GM18498 (cell line): ENCODE results near the gene TMPRSS6.
A peak's percentile ranks its signal among the peaks of the same experiment; 100 is the strongest.

ENCODE experiments used
- ATAC-seq: cut with Tn5 transposase; IDR thresholded peaks from one replicate; pipeline ENCODE4 v1.9.1; 2021; ENCODE audit warnings: mild to moderate bottlenecking, moderate library complexity; ENCODE audit not compliant: unreplicated experiment

The TMPRSS6 gene

DNA sequence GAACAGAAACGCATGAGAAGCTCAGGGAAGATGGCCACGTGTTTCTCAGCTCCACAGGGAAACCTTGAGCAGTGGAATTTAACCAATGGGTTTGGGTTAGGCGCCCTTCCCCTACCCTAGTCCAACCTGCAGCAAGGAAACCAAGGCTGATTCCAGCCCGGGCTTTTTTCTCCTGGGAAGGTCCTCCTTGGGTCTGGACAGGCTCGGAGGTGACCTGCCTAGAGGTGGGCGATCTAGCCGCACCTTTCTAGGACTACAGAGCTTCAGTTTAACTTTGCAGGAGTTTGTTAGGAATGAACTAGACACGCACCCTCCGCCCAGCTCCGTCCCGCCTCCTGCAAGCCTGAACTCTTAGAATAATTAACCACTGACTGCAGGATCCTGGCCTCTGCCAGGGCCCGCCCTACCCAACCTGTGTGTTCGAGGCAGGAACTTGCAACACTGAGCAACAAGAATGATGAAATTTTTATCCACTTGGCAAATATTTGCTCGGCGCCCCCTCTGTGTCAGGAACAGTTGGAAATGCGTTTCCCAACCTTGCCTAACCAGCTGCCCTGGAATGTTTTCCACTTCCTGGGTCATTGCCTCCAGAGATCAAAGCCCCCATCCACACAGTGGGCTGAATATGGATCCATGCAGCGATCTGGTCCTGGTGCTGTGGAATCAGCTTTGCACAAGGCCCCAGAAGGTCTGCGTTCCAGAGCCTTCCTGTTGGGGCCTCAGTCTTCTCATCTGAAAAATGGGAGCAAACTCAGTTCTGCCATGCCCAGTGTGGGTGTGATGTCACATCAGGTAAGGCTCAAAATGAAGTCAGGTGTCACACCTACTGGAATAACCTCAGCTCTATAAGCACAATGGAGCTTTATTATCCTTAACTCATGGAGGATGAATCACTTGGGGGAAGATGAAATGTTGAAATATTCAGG, 76.7 kb downstream of the TMPRSS6 start:
- ATAC-seq = no peak

DNA sequence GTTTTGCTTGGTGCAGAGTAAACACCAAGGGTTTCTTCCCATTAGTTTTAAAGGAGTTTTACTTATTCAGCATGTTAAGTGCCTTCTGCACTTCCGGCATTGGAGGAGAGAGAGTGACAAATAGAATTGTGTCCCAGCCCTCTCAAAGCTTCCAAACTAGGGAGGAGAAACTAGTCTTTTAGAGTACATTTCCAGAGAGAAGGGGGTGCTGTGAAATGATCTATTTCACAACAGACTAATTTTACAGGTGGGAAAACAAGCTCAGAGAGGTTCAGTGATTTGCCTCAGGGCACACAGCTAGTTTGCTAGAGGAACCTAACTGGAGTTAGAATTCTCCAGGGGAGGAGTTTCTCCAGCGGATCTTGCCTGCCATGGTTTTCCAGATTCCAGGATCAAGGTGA, 77.4 kb downstream of the TMPRSS6 start:
- ATAC-seq = no peak

DNA sequence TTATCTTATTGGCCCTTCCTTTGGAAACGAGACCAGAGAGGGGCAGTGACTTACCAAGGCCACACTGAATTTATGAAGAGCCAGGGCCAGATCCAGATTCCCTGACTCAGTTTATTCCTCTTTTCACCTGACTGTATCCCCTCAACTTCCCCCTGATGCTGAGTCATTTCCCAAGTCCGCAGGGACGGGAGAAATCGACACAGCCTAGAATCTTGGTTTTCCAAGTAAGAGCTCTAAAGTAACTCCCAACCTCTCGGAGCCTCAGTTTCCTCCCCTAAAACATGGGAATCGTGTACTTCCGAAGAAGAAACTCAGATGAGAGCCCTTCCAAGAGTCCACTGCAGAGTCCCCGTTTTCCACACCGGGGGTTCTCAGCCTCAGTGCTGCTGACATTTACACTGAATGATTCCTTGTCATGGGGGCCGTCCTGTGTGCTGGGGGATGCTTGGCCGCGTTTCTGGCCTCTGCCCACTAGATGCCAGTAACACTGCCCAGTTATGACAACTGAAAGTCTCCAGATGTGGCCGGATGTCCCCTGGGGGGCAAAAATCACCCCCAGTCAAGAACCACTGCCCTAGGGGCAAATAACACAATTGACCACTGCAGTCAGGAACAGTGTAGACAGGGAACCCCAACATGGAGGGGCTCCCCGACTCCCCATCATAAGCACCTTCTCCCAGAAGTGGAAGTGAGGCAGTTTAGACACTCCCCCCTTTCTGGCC, 78.8 kb downstream of the TMPRSS6 start:
- ATAC-seq = no peak

DNA sequence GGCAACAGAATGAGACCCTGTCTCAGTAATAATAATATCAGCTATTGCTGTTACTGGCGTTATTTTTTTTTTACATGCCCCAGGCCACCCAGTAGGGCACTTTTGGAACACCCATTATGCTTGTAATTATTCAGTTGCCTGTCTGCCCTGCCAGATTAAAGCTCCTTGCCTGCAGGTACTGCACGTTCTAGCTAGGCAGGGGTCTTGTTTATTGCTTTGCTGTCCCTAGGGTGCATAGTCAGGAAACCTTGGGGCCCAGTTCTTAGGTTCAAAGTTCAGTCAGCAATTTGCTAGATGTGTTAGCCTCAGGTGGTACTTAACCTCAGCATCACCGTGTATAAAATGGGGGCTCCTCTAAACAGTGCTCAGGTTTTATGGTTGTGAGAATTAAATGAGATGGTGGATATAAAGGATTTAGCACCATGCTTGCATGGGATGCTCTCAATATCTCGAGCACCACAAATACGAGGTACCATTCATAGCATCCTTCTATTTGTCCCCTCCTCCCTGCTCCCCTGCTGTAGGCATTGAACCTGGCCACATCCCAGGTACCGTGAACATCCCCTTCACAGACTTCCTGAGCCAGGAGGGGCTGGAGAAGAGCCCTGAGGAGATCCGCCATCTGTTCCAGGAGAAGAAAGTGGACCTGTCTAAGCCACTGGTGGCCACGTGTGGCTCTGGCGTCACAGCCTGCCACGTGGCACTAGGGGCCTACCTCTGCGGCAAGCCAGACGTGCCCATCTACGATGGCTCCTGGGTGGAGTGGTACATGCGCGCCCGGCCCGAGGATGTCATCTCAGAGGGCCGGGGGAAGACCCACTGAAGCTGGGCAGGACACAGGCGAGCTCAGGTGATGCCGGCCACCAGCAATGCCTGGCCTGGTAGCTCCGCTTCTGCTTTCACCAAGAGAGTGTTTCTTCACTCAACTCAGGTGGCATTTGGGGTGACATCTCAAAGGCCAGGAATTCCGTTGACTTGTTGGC, 80.5 kb downstream of the TMPRSS6 start:
- no peak for ATAC-seq

DNA sequence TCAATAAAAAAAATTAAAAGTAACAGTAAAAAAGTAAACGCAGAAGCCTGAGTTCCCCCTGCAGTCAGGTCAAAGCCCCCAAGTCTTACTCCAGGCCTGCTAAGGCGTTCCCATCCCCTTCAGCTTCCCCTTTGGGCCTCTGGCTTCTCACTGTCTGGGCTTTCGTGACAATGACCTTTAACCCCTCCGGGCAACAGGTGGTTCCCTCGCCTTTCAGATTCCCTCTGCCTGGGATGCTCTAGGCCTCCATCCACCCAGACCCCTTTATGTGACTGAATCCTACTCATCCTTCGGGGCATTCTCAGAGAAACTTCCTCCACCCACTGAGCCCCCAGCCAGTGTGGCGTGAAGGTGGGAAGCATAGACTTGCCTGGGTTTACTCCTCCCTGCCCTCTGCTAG, 82.0 kb downstream of the TMPRSS6 start:
- no peak for ATAC-seq

DNA sequence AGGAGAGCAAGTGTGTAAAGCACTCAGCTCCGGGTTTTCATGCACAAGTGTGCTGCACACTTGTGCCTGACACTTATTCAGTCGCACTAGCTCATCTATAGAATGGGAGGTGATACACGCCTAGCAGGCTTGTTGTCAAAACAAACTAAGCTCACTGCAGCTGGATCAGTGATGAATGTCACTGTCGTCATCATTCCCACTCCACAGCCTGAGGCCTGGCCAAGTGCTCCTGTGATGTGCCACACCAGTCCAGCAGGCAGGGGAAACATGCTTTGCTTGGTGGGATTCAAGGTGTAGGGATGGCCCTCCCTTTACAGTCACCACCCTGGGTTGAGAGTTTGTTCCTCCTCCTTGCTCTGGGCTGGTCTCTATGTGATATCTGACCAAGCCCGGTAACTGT, 83.2 kb downstream of the TMPRSS6 start:
- ATAC-seq = no peak

DNA sequence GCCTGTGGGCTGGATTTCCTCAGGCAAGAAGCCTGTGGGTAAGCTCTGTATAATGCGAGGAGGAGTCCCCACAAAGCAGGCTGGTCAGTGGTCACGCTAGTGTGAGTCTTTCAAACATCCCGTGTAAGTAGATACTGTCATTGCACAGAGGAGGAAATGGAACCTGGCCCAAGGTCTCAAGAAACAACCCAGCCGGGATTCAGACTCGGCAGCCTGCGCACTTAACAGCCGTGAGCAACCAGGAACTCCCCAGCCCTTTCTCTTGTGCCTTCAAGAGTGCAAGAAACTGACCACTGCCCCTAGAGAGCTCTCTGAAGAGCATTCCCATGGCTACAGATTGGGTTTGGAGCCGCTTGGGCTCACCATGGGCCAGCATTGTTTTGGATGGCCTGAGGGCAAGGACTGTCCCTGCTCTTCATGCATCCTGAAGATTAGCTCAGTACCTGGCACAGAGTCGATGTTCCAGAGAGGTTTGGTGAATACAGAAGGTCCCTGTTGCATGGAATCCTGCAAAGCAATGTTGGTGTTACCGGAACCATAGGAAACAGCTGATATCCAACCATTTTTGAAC, 83.9 kb downstream of the TMPRSS6 start:
- no peak for ATAC-seq

DNA sequence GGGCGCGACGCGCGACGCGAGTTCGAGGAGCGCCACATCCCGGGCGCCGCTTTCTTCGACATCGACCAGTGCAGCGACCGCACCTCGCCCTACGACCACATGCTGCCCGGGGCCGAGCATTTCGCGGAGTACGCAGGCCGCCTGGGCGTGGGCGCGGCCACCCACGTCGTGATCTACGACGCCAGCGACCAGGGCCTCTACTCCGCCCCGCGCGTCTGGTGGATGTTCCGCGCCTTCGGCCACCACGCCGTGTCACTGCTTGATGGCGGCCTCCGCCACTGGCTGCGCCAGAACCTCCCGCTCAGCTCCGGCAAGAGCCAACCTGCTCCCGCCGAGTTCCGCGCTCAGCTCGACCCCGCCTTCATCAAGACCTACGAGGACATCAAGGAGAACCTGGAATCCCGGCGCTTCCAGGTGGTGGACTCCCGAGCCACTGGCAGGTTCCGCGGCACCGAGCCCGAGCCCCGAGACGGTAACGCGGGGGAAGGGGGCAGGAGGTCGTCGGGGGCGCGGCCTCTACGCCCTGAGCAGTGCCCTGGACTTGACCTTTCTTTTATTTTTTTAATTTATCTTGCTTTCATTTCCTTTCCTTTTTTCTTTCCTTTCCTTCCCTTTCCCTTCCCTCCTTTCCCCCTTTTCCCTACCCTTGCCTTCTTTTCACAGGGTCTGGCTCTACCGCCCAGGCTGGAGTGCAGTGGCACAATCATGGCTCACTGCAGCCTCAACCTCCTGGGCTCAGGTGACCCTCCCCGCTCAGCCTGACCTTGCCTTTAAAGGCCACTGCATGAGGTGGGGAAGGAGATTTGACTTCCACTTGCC, 85.0 kb downstream of the TMPRSS6 start:
- no peak for ATAC-seq

DNA sequence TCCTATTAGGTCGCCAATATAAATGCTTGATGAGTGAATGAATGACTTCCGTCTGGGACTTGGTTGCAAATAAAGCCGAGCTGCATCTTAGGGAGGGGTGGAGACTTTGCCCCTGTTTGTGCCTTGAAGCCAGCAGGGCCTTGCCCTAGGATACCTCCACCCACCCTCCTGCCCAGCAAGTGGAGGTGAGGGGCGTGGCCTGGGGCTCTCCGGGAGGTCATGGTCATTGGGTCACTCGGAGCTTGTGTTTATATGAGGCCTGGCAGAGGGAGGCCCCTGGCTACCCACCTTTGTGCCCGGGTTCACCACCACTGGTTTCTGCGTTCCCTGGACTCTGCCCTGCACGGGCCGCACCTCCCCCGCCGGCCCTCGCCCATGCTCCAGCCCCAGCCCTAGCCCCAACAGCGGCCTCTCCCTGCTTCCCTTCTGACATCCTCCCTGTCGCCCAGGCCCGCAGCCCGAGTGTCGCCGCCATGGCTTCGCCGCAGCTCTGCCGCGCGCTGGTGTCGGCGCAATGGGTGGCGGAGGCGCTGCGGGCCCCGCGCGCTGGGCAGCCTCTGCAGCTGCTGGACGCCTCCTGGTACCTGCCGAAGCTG, 85.7 kb downstream of the TMPRSS6 start:
- ATAC-seq = no peak

DNA sequence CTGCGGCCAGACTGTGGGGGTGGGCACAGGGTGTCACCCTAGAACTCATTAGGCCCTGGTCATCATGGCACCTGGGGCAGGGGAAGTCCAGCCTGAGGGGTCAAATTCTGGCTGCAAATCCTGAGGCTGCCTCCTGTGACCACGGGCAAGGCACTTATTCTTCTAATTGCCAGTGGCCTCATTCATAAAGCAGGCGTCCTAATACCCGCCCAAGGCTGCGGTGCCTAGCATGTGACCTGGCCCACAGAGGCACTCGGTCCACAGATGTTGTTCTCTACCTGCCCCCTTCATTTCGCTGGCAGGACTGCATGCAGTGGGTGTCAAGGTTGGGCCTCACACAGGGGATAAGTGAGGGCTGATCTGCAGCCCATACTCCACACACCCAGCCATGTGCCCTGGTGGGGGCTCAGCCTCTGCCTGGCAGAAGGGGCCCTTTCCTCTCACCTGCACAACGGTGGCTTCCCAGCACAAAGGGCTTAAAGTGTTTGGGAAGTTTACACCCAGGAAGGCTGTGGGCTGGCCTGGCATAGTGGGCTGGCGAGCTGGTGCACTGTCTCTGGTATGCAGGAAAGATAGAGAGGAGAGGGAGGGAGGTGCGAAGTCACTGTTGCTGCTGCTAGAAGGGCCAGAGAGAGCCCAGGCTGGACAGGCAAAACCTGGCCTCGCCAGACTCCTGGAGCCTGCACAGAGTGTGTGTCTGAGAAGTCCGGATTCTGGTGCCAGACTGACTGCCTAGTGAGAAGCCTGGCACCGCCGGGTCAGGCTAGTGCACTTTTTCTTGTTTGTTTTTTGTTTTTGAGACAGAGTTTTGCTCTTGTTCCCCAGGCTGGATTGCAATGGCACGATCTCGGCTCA, 86.8 kb downstream of the TMPRSS6 start:
- ATAC-seq = no peak

DNA sequence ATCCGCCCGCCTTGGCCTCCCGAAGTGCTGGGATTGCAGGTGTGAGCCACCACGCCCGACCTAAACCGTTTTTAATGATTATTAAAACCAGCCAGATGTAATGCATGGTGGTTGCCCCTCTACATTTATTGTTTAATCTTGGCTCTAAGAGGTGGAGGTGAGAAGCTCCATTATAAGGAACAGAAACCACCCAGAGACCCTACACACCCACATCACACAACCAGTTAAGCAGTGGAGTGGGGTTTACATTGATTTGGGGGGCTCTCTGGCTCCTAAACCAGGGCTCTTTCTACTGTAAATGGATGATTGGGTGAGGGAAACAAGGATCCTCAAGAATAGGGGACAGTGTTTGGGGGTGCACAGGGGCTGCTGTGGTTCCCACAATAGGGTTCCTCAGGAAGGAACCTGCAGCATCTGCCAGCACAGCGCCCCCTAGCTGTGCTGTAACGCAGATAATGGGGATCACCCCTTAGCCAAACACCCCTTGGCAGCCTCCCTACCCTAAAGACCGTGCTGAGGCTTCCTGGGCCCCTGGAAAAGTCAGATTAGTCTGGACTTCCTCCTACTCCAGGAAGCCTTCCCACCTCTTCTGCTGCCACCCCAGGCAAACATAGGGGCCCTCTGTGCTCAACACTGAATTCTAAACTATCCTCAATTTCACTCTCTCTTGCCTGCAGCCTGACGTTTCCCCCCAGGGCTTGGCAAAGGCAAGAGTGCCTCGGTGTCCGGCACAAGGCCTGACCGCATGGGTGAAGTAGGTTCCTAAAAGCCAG, 87.6 kb downstream of the TMPRSS6 start:
- no peak for ATAC-seq

DNA sequence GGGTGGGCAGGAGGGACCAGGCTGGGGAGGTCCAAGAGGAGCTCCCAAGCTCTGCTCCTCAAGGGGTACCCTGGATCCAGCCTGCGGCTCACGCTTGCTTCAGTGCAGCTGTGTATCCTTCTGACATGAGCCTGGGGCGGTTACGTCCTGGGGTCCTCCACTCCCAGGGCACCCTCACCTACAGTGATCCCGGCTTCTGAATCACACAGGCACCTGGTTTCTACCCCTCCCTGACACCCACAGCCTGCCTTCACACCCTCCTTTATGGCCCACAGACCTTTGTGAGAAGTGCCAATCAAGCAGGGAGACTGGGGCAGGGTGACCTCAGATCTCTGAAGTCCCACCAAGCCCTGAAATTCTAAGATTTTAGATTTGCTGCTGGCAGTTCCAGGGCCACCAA, 88.5 kb downstream of the TMPRSS6 start:
- no peak for ATAC-seq

DNA sequence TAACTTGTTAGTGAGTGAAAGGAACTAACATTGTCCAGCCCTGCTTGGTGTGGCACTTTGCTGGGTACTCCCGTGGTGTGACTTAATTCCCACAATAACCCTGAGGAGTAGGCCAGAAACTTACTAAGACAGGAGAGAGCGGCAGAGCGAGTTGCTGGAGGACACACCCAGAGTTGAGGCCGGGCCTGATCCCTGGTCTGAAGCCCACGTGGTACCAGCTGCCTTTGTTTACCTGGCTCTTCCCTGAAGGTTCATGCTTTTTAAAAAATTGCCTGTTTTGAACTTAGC, 89.4 kb downstream of the TMPRSS6 start:
- ATAC-seq = no peak

DNA sequence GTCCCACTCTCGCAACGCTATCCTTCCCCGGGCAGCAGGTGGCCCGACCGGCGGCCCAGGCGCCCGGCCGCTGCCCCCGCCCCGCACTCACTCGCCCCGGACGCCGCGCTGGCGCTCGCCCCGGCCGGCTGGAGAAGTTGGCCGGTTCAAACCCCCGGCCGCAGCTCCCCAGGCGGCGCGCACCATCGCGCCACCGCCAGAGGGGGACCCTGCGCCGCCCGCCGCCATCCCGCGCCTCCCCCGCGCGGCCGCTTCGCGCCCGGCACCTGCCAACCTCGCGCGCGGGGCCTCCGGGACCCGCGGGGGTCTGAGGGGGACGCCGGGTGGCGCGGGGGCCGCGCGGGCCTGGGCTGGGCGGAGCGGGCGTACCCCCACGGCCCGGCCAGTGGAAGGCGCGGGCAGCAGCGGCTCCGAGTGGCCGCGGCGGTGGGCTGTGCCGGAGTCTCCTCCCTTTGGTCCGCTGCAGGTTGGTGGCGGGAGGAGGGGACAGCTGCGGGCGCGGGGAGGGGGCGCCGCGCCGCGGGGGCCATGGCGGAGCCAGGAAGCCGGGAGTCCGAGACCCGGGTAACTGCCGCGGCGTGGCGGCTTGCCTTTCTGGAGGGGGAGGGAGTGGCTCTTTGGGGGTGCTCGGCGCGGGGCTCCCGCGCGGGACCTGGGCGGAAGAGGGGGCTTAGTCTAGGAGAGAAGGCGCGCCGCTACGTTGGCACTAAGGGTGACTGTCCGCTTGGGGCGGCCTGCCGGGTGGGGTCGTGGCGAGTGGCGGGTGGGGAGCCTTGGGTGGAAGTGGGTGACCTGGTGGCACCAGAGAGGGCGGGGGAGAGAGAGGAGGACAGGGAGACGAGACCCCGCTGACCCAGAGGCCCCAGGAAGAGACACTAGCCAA, 90.0 kb downstream of the TMPRSS6 start, which contains the start of the genes MPST and TST:
Gene MPST (plus strand): TSS at position 434 of the 883 bp plus-strand sequence. CDS start 95 bp downstream, at position 529.
Gene TST (minus strand): TSS at position 139 of the 883 bp plus-strand sequence. CDS start 715 bp downstream, outside the sequence.
- peak; percentile 77 for ATAC-seq

DNA sequence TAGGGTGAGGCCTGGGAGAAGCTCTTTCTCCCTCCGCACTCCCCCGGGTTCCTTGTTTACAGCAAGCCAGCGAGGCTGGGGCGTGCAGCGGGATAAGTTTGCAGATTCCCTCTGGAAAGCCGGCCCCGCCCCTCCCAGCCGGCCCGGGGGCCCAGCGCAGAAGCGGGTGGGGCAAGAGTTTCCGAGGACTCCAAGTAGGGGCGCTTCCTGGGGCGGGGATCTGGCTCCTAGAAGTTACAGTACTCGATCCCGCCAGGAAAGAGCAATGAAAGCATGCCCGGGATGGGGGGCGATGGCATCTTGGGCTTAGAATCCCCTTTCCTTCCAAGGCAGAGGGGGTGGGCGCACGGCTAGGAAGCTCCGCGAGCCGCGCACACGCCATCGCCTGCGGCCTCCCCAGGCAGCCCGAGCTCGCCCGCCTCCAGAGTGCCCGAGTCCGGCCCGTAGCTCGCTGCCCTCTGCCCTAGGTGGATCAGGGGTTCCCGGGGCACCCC, 90.7 kb downstream of the TMPRSS6 start:
- ATAC-seq = peak; percentile 34

DNA sequence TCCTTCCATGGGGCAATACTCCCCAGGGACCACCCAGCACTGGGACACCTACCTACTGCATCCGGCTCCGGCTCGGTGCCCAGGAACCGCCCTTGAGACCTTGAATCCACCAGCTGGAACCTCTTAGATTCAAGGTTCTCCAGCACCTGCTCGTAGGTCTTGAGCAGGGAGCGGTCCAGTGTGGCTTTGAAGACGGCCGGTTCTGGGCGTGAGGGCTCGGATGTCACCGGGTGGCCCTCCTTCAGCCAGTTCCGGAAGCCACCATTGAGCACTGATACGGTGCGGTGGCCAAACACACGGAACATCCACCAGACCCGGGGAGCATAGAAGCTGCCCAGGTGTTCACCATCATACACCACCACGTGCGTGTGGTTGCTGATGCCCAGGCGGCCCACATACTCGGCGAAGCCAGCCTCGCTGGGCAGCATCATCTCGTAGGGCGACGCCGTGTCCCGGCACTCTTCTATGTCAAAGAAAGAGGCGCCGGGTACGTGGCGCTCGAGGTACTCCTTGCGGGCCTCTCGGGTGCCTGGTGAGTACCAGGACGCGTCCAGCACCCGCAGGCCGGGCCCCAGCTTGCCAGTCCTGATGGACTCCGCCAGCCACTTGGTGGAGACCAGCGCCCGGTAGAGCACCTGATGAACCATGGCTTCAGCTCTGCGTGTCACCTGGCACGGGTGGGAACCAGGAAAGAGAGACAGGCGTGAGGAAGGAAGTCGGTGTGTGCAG, 91.3 kb downstream of the TMPRSS6 start:
- no peak for ATAC-seq
